Measurements from ENCODE around the gene ABCD4. TPM values are rescaled to one million over a fixed set of nuclear protein-coding genes. Genes with fewer than 3 reads are reported as not detected.
"Not testable (repeated sequence)": the region's sequence is repeated elsewhere in the genome, so short reads cannot be mapped to it uniquely, and the experiment has no call there.

ABCD4 gene
- total RNA-seq: 47.3 and 49.6 TPM in 2 replicates

DNA sequence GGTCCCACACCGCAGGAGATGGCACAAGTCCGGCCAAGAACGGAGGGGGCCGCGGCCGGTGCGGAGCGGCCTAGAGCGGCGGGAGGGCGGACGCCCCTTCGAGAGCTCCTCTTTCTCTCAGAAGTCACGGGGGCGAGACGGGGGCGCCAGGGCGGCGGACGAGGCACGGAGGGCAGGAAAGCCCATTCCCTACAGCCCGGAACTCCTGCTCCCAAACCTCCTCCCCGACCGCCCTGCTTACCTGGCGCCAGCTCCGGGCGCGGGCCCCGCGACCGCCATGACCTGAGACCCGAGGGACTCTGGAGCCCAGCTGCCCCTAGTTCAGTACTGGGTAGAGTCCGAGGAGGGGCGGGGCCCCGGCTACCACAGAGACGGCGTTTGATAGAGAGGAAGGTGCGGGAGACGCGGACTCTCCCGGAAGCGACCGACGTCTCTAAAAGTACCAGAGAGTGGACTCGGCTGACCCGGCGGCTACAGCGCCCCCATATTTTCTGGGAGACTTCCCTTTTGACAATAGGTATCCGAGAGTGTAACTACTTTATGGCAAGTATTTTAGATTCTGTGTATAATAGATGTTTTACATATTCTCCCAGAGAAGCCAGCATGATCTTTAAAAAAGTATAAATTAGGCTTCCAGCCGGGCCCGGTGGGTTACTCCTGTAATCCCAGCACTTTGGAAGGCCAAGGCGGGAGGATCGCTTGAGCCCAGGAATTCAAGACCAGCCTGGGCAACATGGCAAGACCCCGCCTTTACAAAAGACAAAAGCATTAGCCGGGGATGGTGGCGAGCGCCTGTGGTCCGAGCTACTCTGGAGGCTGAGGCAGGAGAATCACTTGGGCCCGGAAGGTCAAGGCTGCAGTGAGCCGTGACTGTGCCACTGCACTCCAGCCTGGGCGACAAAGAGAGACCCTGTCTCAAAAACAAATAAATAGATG, at the start of gene ABCD4:
Gene ABCD4, minus strand, starts transcription at position 301 of the 936 bp plus-strand sequence. Its CDS starts 22 bp downstream, at position 279.
- intact Hi-C loops (cut with micrococcal nuclease): loop anchor here (1.0 to 10.0 kb wide), 3 partner anchors 48 to 190 kb away; partner anchors contain the start of genes ISCA2 and NPC2

DNA sequence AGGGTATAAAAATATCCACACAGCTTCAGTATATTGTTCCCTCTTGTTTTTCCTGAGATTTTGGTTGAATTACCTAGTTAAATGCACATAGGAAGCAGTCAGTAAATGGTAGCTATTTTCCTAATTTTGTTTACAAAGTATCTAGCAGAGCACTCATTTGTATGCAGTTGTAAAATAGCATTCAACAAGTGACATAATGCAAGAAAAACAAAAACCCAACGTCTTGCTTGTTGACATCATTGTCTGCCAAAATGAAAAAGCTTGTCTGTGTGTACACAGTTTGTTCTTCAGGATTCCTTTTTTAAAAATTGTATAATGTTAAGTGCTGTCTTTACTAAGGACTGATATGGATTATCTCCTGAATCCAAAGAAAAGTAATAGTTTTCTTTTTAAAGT, 48.2 kb upstream of the ABCD4 start:
- intact Hi-C loops (cut with micrococcal nuclease): no loop called here

DNA sequence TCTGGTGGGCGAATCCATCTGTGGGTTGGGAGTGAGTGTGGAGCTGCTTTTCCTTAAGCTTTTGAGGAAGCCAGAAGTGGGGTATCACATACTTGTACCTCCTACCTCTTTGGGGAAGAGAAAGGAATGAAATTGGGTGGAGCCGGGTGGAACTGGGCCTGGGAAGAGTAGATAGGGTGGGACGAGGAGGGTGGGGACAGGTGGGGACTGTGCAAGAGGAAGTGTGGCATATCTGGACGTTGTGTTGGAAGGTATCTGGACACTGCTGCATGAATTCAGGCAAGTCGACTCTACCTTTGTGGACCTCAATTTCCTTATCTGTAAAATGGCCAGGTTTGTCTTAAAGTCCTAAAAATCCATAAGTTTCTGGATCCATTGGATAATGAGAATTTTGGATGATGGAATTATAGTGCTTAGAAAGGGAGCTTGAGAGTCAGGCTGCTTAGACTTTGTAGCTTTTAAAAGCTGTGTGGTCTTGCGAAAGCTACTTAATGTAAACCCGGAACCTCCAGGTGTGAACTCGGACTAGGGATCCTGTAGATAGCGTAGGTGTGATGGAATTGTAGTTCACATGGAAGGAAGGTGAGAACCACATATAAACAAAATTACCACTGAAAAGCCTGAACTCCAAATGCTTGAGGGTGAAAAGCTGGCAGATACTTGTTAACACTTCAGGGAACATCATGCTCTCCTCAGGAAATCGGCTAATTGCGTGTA, 47.6 kb upstream of the ABCD4 start:
- intact Hi-C loops (cut with micrococcal nuclease): no loop called here

DNA sequence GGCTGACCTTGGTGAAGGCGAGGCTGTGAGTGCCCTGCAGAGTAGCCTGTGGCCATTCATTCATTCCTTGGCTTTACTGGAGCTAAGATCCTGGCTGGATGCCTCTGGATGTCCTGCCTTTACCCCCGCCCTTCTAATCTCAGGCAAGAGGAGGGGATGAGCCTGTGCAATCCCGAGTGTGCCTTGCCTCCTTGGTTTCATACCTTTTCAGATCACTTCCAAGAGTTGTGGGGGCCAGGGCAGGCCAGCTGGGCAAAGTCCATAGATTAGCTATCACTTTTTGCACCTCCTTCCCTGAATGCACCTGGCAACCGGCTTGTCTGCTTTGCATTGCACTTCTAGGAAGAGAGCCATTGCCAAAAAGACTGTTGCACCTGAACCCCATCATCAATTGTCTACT, 47.0 kb upstream of the ABCD4 start:
- intact Hi-C loops (cut with micrococcal nuclease): no loop called here

DNA sequence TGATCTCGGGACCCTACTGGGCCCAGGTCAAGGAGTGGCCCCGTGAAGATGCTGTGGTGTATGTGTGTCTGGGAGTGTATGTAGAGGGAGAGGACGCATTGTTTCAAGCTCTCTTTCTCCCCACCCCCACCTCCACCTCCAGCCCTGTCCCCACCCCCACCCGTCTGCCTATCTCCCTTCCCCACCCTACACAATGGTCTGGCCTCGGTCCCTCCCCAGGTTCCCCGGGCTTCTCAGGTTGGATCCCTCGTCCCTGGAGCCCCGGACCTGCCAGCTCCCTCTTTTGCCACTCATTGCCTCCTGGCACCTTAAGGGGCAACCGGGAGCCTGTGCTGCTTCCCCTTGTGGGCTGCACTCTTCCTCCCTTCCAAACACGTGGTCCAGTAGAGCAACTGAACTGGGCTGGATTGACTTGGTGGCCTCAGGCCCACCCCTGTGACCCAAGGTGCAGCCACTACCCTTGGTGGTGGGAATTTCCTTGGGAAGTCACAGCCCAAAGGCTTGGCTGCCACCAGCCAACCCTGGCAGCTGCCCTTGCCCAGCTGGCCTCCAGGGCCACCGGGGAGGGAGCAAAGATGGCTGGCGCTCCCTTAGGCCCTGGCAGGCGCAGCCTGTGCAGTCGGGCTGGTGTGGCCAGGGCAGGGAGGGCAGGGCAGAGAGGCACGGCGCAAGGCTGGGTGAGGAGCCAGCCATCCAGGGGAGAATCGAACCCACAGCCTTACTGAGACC, 46.2 kb upstream of the ABCD4 start:
- intact Hi-C loops (cut with micrococcal nuclease): no loop called here

DNA sequence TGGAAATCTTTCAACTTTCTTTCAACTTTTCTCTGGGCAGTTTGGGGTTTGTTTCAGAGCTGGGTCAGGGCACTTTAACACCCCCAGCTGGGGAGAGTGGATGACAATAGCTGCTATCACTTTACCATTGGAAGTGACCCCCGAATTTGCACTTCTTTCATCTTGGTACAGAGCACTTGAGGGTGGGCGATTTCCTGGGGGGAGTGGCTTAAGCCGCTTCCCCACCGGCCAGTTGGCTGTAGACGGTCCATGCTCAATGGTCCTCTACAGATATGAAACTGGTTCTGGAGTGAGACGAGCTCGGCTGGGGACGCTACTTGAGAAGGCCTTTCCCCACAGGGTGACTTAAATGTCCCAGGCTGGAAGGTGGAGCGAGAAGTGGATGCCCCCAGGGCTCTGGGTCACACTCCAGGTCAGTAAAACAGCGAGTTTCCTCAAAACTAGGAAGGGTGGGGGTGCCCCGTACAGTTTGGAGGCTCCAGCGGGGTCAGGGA, 45.6 kb upstream of the ABCD4 start, which contains the start of gene VRTN:
Gene VRTN, plus strand, starts transcription at position 231 of the 494 bp plus-strand sequence. CDS start 8,313 bp downstream, outside the sequence.
- intact Hi-C loops (cut with micrococcal nuclease): no loop called here

DNA sequence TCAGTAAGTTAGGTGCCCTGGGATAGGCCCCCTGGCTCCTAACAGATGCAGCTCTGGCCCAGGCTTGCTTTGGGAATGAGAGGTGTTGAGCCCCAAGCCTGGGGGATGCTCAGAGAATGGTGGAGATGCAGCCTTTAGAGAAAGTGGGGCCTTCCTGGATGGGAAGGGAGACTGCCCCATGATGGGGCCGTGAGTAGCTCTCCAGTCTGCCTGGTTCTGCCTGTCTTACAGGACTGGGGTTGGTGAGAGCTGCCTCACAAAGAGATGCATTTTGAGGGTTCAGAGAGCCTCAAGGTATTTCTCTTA, 45.0 kb upstream of the ABCD4 start:
- intact Hi-C loops (cut with micrococcal nuclease): no loop called here

DNA sequence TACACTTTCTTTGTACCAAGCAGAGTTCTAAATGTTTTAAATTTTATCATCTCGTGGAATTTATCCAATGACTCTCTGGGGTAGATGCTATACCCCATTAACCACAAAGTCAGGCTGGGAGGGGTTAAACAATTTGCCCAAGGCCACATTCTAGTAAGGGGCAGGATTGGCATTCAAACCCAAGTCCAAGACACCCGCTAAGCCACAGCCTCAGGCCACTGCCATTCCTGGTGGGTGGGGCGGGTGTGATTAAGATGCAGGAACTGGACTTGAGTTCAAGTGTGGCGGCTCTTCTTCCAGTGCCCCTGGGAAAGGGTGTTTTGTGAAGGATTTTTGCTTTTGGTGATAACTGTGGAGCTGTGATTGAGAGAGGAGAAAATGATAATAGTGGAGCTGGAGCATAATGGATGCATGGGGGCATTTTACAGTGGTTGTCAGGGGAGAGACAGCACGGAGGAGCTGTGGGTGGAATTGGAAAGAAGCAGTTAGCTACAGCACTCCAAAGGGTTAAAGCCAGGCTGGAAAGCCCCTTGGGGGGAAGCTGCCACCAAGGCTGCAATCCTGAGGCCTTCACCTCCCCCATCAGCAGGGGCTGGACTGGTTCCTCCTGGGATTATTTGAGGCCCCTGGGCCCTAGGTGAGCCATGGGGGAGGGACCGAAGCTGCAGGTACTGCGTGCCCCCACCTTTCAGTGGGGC, 44.5 kb upstream of the ABCD4 start:
- intact Hi-C loops (cut with micrococcal nuclease): no loop called here

DNA sequence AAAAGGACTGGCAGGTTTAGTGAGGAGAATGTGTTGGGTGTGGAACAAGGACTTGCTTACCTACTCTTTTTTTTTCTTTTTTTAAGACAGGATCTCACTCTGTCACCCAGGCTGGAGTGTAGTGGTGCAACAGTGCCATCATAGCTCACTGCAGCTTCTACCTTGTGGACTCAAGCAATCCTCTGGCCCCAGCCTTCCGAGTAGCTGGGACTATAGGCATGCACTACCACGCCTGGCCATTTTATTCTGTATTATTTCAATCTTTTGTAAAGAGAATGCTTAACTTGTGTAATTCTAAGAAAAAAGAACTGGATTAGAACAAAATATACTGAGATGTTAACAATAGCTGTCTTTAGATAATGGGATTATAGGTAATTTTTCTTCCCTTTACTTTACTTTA, 43.6 kb upstream of the ABCD4 start:
- intact Hi-C loops (cut with micrococcal nuclease): no loop called here

DNA sequence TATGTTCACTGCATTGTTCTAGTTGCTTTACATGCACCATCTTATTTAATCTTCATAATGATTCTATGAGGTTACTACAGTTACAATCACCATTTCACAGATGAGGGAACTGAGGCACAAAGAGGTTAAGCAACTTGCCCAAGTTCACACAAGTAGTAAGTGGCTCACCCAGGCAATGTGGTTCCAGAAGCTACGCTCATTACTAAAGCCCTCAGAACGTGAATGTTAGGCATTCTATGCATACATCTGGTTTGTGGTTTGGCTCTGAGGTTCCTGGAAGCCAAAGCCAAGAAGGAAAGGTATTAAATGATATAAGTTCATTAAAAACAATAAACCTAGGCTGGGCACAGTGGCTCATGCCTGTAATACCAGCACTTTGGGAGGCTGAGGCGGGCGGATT, 31.2 kb upstream of the ABCD4 start:
- intact Hi-C loops (cut with micrococcal nuclease): no loop called here

DNA sequence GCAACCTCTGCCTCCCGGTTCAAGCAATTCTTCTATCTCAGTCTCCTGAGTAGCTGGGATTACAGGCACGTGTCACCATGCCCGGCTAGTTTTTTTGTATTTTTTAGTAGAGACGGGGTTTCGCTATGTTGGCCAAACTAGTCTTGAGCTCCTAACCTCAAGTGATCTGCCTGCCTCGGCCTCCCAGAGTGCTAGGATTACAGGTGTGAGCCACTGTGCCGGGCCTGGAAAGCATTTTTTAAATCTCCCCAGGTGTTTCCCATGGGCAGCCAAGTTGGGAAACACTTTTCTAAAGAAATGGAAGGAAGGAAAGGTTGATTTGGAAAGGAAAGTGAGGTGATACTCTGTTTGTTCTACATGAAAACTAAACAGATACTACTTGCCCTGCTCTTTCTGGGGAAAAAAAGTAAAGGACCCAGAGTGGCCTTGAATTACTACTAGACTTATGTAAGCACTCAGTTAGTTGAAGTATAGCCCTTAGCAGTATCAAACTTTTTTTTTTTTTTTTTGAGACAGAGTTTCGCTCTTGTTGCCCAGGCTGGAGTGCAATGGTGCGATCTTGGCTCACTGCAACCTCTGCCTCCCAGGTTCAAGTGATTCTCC, 27.3 kb upstream of the ABCD4 start:
- intact Hi-C loops (cut with micrococcal nuclease): not testable (repeated sequence)

DNA sequence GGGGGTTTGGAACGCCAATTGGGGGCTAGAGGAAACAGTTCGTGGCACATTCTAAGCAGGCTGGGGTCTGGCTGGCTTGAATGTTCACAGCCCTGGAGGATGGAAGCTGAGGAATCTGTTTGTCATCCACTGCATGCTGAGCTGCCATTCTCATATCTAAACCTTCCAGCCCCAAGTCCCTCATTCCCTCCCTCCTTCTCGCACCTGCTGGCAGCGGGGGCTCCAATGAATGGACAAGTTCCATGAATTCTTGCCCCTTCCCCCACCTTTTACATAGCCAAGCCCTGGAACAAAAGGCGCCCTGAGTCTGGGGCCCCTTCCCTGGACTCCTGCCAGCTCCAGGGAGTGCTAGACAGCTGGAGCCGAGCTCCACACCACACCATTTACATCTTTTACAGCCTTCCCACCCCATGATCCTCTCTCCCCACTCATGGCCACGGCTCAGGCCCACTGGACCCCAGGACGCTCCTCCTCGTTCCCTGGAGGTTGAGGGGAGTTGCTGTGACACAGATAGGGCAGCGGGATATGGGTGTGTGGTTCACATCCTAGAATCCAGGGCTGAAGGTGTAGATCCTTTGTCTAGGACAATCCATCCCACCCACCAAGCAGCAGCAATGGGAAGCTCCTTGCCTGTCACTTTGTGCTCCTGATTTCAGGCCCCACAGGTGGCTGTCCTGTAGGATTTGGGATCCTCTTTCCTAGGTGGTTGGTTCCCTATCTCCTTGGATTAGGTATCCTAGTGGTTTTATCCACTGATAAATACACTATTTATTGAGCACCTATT, 23.8 kb upstream of the ABCD4 start:
- intact Hi-C loops (cut with micrococcal nuclease): no loop called here

DNA sequence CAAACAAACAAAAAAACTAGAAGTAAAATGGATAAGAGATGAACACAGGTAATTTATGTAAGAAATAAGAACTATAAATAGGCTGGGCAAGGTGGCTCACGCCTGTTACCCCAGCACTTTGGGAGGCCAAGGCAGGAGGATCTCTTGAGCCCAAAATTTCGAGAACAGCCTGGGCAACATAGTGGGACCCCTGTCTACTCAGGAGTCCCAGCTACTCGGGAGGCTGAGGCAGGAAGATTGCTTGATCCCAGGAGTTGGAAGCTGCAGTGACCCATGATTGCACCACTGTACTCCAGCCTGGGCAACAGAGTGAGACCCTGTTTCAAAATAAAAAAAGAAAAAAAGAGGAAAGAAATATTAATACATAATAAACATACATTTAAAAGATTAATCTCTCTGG, 22.7 kb upstream of the ABCD4 start:
- intact Hi-C loops (cut with micrococcal nuclease): no loop called here

DNA sequence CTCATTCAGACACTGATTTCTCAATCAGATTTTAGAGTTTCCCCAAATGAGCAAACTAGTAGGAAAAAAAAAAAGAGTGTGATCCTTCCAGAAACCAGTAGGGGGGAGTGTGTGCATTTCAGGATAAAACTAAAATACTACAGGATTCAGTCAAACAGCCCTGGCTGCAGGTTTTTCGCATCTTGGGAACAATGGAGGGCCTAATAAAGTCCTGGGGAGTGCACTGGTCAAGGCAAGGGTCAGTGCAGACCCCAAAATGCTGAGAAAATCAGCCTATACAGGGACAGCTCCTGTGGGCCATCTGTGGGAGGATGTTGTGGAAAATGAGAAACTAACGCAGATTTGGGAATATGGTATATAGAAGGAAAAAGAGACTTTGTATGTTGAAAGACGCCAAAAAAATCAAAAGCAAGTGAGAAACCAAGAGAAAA, 22.2 kb upstream of the ABCD4 start:
- intact Hi-C loops (cut with micrococcal nuclease): no loop called here

DNA sequence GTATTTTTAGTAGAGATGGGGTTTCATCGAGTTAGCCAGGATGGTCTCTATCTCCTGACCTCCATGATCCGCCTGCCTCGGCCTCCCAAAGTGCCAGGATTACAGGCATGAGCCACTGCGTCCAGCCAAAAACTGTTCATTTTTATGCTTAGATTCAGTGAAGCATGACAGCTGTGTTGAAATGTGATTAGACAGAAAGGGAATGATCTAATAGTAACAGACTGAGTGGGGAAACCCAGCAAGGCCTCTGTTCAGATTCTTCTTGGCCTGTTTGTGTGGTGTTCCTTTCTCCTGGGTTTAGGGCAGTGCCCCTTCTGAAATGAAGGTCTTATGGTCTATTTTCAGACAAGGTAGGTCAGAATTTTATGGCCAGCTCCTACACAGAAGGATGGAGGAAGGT, 11.8 kb upstream of the ABCD4 start:
- intact Hi-C loops (cut with micrococcal nuclease): no loop called here

DNA sequence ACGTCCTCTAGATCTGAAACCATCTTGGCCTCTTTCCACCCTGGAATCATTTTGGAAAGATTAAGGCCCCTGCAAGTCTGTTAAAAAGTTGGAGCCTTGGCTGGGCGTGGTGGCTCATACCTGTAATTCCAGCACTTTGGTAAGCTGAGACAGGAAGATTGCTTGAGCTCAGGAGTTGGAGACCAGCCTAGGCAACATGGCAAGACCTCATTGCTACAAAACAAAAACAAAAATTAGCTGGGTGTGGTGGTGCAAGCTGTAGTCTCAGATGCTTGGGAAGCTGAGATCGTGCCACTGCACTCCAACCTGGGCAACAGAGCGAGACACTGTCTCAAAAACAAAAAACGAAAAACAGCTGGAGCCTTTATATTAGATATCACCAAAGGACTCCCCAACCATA, 10.9 kb upstream of the ABCD4 start:
- intact Hi-C loops (cut with micrococcal nuclease): no loop called here

DNA sequence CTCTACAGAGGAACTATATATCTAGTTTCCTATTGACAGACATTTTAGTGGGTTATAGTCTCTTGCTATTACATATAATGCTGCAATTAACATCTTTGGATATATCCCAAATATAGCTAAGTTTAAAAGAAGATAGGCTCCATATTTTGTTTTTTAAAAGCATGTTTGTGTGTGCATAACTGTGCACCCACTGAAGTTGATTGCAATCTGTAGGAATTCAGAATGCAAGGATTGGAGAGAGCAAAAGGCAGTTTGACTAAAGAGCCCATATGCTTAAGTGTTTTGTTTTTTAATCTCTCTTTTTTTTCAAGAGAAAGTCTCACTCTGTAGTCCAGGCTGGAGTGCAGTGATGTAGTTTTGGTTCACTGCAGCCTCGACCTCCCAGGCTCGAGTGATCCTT, 9.4 kb upstream of the ABCD4 start:
- intact Hi-C loops (cut with micrococcal nuclease): no loop called here

DNA sequence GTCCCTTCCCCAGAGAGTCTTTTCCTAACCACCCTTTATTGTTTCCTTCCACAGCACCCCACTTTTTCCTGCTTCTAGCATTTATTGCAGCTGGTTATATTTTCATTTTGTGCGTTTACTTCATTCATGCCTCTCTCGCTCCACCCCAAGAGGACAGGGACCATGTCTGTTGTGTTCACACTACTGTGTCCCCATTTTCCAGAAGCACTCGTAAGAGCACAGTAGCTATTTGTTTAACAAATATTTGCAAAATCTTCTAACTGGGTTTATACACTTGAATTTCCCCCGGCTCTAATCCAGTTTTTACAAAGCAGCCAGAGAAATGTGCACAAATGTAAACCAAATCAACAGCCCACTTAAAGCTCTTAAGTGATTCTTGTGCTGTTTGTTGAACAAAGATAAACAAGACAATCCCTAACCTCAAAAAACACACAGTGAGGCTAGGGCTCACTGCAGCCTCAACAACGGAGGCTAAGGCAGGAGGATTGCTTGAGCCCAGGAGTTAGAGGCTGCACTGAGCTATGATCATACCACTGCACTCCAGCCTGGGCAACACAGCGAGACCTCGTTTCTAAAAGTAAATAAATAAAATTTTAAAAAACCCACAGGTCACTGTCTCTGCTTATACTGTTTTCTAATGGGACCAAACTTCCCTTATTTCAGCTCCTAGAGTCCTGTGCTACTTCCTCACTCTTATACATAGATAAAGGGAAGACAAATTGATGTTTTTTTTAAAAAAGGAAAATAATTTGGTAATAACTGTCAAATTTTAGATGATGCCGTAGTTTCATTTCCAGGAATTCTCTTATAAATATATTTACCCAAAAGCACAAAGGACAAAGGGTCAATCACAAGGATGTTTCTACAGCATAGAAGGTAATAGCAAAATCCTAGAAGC, 6.6 kb upstream of the ABCD4 start:
- intact Hi-C loops (cut with micrococcal nuclease): loop anchor here (10.0 kb wide), 1 partner anchor 55 kb away; no protein-coding TSS in a partner anchor

DNA sequence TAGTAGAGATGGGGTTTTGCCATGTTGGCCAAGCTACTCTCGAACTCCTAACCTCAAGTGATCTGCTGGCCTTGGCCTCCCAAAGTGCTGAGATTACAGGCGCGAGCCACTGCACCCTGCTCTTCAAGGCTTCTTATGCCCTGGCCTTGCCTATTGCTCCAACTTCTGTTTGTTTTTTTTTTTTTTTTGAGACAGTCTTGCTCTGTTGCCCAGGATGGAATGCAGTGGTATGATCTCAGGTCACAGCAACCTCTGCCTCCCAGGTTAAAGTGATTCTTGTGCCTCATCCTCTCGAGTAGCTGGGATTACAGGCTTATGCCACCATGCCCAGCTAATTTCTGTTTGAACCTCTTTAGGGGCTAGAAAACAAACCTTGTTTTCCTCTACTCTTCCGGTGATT, 6.0 kb upstream of the ABCD4 start:
- intact Hi-C loops (cut with micrococcal nuclease): loop anchor here (10.0 kb wide), 1 partner anchor 54 kb away; no protein-coding TSS in a partner anchor

Data from T-helper 2 cell treated with Interferon-gamma antibody and Interleukin-4, amounts not matched to agents 100 ng/mL and 5 ng/mL, for 36 hours (primary cell).